PFSK-1 (cell line): Measurements from ENCODE around the gene LARP1.

ENCODE experiments used
- FOXP2 ChIP-seq: optimal IDR thresholded peaks from 2 replicates; pipeline ENCODE3; 2011; ENCODE audit warnings: borderline replicate concordance, control low read depth, inconsistent platforms; ENCODE audit not compliant: insufficient read depth; ENCODE audit errors: extremely low read length, extremely low read depth
- POLR2AphosphoS5 ChIP-seq: IDR thresholded peaks from 2 replicates; pipeline ENCODE4 v1.6.1; 2012; ENCODE audit warnings: low read depth, mild to moderate bottlenecking, control low read depth, low read length, moderate library complexity
- SIN3A ChIP-seq: IDR thresholded peaks from 2 replicates; pipeline ENCODE4 v1.6.1; 2012; ENCODE audit warnings: mild to moderate bottlenecking, low read length, moderate library complexity, borderline replicate concordance; ENCODE audit not compliant: insufficient read depth
- TAF1 ChIP-seq: IDR thresholded peaks from 2 replicates; pipeline ENCODE4 v1.6.1; 2012; ENCODE audit warnings: low read length, control low read depth, borderline replicate concordance; ENCODE audit not compliant: insufficient read depth
- TF ChIP-seq, protein P1 (sequence below), 2 experiments: IDR thresholded peaks; 2 replicates each; pipeline versions ENCODE4 v1.6.1 to v1.8.0; 2011 to 2012; ENCODE audit warnings: low read depth in 2 of 2, low read length in 2 of 2, control low read depth in 1 of 2, inconsistent platforms in 1 of 2, mild to moderate bottlenecking in 1 of 2, moderate library complexity in 1 of 2; ENCODE audit not compliant: insufficient read depth in 1 of 2

Gene LARP1

DNA sequence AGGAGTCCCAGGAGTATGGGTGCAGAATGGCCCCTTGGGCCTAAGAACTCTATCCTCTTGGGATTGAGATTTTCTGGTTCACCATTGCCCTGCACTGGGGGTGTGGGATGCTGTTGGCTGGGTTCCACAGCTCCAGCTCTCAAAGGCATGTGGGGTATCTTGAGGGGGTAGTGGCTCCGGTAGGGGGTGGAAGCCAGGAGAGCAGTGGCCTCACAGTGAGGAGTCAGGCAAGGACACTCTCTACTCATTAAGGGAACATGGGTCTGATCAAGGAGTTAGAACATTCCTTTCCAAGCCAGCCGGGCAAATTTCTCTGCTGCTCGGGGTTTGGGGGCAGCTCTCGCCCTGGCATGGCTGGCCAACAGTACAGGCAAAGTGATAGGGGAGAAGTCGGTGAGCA, 33.0 kb downstream of the LARP1 start:
- TF ChIP-seq, protein P1, sequence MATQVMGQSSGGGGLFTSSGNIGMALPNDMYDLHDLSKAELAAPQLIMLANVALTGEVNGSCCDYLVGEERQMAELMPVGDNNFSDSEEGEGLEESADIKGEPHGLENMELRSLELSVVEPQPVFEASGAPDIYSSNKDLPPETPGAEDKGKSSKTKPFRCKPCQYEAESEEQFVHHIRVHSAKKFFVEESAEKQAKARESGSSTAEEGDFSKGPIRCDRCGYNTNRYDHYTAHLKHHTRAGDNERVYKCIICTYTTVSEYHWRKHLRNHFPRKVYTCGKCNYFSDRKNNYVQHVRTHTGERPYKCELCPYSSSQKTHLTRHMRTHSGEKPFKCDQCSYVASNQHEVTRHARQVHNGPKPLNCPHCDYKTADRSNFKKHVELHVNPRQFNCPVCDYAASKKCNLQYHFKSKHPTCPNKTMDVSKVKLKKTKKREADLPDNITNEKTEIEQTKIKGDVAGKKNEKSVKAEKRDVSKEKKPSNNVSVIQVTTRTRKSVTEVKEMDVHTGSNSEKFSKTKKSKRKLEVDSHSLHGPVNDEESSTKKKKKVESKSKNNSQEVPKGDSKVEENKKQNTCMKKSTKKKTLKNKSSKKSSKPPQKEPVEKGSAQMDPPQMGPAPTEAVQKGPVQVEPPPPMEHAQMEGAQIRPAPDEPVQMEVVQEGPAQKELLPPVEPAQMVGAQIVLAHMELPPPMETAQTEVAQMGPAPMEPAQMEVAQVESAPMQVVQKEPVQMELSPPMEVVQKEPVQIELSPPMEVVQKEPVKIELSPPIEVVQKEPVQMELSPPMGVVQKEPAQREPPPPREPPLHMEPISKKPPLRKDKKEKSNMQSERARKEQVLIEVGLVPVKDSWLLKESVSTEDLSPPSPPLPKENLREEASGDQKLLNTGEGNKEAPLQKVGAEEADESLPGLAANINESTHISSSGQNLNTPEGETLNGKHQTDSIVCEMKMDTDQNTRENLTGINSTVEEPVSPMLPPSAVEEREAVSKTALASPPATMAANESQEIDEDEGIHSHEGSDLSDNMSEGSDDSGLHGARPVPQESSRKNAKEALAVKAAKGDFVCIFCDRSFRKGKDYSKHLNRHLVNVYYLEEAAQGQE (IDR thresholded peaks at IDR 0.05; ENCODE audit: insufficient read depth in 1 of 2, low read depth in 2 of 2, low read length in 2 of 2) = no peak
- TF ChIP-seq POLR2AphosphoS5 (no peak), TAF1 (no peak), FOXP2 (no peak), SIN3A (no peak)

- no peak for TF ChIP-seq TAF1
- no peak for TF ChIP-seq FOXP2
- TF ChIP-seq POLR2AphosphoS5 = no peak
- TF ChIP-seq SIN3A = no peak
- TF ChIP-seq, protein P1 (IDR thresholded peaks at IDR 0.05; ENCODE audit: insufficient read depth in 1 of 2, low read depth in 2 of 2, low read length in 2 of 2) = no peak
Observed at GRCh38 chr5:154791535-154791934, 36.4 kb downstream of the LARP1 start.

GRCh38 chr5:154793599-154794524, 38.7 kb downstream of the LARP1 start:
- TF ChIP-seq, protein P1 (IDR thresholded peaks at IDR 0.05; ENCODE audit: insufficient read depth in 1 of 2, low read depth in 2 of 2, low read length in 2 of 2) = no peak
- no peak for TF ChIP-seq POLR2AphosphoS5
- TF ChIP-seq TAF1 = no peak
- no peak for TF ChIP-seq FOXP2
- no peak for TF ChIP-seq SIN3A

DNA sequence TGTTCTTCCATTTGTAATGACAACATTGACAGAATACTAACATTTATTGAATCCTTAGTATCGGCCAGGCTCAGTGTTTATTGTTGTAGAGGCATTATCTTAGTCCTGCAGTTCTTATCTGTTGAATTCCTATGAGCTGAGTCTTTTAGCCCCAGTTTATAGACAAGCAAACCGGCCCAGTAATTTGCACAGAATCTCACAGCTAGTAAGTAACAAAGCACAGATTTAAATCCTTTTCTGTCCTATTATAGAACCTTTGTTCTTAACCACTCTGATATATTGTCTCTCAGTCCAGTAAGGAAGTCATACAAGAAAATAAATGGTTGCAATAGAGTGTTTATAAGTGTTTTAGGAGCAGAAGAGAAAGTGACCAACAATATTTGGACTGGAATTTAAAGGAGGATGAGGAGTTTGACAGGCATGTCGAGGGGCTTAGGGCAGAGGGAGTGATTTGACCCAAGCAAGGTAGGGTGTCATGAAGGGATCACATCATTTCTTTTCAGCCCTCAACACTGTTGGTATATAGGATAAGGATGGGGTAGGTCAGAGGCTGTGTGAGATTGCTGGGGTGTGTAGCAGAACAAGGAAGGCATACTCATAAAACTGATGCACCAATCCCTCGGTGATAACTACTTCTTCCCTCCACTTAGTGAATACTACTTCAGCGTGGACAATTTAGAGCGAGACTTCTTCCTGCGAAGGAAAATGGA, 39.5 kb downstream of the LARP1 start:
- no peak for TF ChIP-seq TAF1

- TF ChIP-seq SIN3A = no peak
Observed at GRCh38 chr5:154795235-154795596, 40.0 kb downstream of the LARP1 start.

GRCh38 chr5:154797762-154798161, 42.6 kb downstream of the LARP1 start:
- TF ChIP-seq FOXP2 (no peak), SIN3A (no peak), POLR2AphosphoS5 (no peak), TAF1 (no peak)
- TF ChIP-seq, protein P1 (IDR thresholded peaks at IDR 0.05; ENCODE audit: insufficient read depth in 1 of 2, low read depth in 2 of 2, low read length in 2 of 2) = no peak
